LNCAP (cell line): ENCODE measurements around the gene ANKRD40CL.

Experiments
- CTCF ChIP-seq: fragments of 450-650 bp; IDR thresholded peaks from 2 replicates; pipeline ENCODE4 v1.5.1; 2017; ENCODE audit warnings: mild to moderate bottlenecking

The ANKRD40CL gene

GRCh38 chr17:50797135-50797810 is 30.0 kb upstream of the ANKRD40CL start:
- TF ChIP-seq CTCF: no peak

DNA sequence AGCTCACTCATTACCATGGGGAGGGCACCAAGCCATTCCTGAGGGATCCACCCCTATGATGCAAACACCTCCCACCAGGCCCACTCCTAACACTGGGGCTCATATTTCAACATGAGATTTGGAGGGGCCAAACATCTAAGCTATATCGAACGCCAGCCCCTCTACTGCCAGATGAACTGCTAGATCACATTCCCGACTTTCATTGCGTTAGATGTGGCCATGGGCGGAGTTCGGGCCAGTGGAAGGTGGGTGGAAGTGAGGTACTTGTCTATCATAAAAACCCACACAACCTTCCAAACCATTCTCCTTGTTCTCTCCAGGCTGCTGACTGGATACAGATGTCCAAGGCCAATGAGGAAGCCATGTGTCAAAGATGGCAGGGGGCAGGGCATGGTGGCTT is 27.0 kb upstream of the ANKRD40CL start:
- no peak for TF ChIP-seq CTCF

- no peak for TF ChIP-seq CTCF
These were observed 25.7 kb upstream of the ANKRD40CL start for GRCh38 chr17:50793007-50793406.

GRCh38 chr17:50792132-50792531 is 24.8 kb upstream of the ANKRD40CL start:
- no peak for TF ChIP-seq CTCF

DNA sequence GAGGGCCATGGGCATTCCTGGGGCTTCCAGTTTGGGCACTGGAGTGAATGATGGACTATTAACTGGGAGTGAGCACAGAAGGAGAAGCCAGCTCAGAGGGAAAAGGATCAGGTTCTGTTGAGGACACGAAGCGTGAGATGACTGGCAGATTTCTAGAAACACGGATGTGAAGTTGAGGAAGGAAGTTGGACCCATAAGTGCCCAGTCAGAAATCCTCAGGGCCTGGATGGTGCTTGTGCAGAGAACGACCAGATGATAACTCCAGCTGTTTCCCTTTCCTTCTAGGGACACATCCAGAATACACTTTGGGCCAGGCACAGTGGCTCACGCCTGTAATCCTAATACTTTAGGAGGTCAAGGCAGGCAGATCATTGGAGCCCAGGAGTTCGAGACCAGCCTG is 23.3 kb upstream of the ANKRD40CL start:
- TF ChIP-seq CTCF: no peak

DNA sequence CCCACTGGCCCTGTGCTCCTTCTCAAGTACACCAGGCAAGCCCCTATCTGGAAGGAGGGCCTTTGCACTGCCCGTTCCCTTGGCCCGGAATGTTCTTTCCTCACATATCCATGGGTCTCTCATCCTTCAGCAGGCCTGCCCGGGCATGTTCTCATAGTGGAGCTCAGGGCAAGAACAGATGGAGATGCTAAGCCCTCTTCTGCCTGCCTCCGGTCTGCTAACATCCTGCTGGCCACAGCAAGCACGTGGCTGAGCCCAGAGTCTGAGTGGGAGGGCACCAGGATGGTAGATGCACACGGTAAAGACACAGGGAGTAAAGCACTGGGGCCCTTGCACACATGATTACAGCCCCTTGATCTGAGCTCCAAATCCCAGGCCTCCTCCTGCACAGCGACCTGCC is 19.8 kb upstream of the ANKRD40CL start:
- no peak for TF ChIP-seq CTCF

- no peak for TF ChIP-seq CTCF
These were observed 18.7 kb upstream of the ANKRD40CL start for GRCh38 chr17:50785946-50786570.

DNA sequence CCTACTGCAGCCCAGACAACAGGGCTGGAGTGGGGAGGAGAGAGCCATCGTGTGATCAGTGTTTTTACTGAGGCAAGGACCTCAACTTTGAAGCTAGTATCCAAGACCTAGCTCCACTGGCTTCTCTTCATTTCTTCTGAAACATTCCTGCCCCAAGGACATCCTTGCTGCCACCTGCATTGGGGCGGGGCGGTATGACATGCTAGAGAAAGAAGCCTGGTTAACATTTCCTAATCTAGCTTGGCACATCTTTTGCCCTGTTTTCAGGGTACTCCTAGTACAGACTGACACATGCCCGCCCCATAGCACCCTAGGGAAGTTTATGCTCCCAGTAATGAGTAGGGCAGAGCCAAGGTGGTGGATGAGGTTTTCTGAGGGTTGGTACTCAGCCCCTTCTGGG is 17.8 kb upstream of the ANKRD40CL start:
- TF ChIP-seq CTCF: no peak
